CD14-positive monocyte (primary cell): ENCODE data around the gene PCDH19. TPM values are rescaled to one million over a fixed set of nuclear protein-coding genes. Genes with fewer than 3 reads are reported as not detected.

Experiments
- DNase-seq, 3 donors: peaks; one replicate each; pipeline ENCODE4 v3.0.0-alpha.2; 2011 to 2022
- H2AFZ ChIP-seq: 2 replicates; pipeline ENCODE4 v1.6.0; 2012; ENCODE audit warnings: mild to moderate bottlenecking, low read depth, low read length, inconsistent platforms; ENCODE audit not compliant: insufficient read depth, poor library complexity, severe bottlenecking
- H3K27ac ChIP-seq, 2 donors: 1 replicate in 1 of 2; 2 replicates in 1 of 2; pipeline ENCODE4 v1.5.1; 2012 to 2013; ENCODE audit warnings: low read length in 2 of 2, control low read depth in 1 of 2, inconsistent platforms in 1 of 2, low read depth in 1 of 2, mild to moderate bottlenecking in 1 of 2
- H3K27me3 ChIP-seq, 2 donors: one replicate each; pipeline versions ENCODE4 v1.6.0 to v1.6.1; 2011 to 2013; ENCODE audit warnings: low read length in 2 of 2; ENCODE audit not compliant: control insufficient read depth in 2 of 2, insufficient read depth in 2 of 2
- H3K36me3 ChIP-seq, 2 donors: replicated peaks in 1 of 2; 1 replicate in 1 of 2; 2 replicates in 1 of 2; pipeline versions ENCODE4 v1.5.1 to v1.6.1; 2012 to 2013; ENCODE audit warnings: low read length in 2 of 2, control low read depth in 1 of 2, inconsistent platforms in 1 of 2, mild to moderate bottlenecking in 1 of 2; ENCODE audit not compliant: insufficient read depth in 2 of 2, control insufficient read depth in 1 of 2
- H3K4me1 ChIP-seq, 2 donors: 1 replicate in 1 of 2; 2 replicates in 1 of 2; pipeline versions ENCODE4 v1.5.1 to v1.6.1; 2012 to 2013; ENCODE audit warnings: low read length in 2 of 2, control low read depth in 1 of 2, inconsistent platforms in 1 of 2, mild to moderate bottlenecking in 1 of 2, moderate library complexity in 1 of 2; ENCODE audit not compliant: insufficient read depth in 2 of 2, control insufficient read depth in 1 of 2
- H3K4me2 ChIP-seq: replicated peaks from 2 replicates; pipeline ENCODE3; 2012; ENCODE audit warnings: low read length, moderate library complexity, mild to moderate bottlenecking; ENCODE audit not compliant: poor library complexity, severe bottlenecking; ENCODE audit errors: extremely low read depth
- H3K4me3 ChIP-seq, 3 experiments: fragments of 200-600 bp in 1 of 3; sonication (generic) in 1 of 3; replicated peaks in 1 of 3; 1 replicate in 2 of 3; 2 replicates in 1 of 3; pipeline ENCODE4 v1.5.1; 2011 to 2013; ENCODE audit warnings: low read length in 3 of 3, mild to moderate bottlenecking in 3 of 3, control low read depth in 2 of 3, low read depth in 2 of 3, inconsistent platforms in 1 of 3, moderate library complexity in 1 of 3
- H3K79me2 ChIP-seq: 2 replicates; pipeline ENCODE4 v1.6.0; 2012; ENCODE audit warnings: mild to moderate bottlenecking, control low read depth, inconsistent platforms, low read length, moderate library complexity; ENCODE audit not compliant: insufficient read depth
- H3K9ac ChIP-seq: 2 replicates; pipeline ENCODE4 v1.6.0; 2017; ENCODE audit warnings: low read length, mild to moderate bottlenecking; ENCODE audit not compliant: insufficient read depth, poor library complexity, severe bottlenecking
- H3K9me3 ChIP-seq, 2 donors: replicated peaks in 1 of 2; 1 replicate in 1 of 2; 2 replicates in 1 of 2; pipeline versions ENCODE4 v1.5.1 to v1.6.1; 2012 to 2013; ENCODE audit warnings: low read length in 2 of 2, control low read depth in 1 of 2; ENCODE audit not compliant: control insufficient read depth in 1 of 2, insufficient read depth in 1 of 2
- H4K20me1 ChIP-seq: 2 replicates; pipeline ENCODE4 v1.6.0; 2012; ENCODE audit warnings: mild to moderate bottlenecking, low read length, control low read depth, moderate library complexity; ENCODE audit not compliant: insufficient read depth
- H3K27ac Mint-ChIP-seq, 7 donors: one replicate each; pipeline ENCODE4 v1.8.0; 2020; ENCODE audit warnings: mild to moderate bottlenecking in 7 of 7, mixed read lengths in 7 of 7, moderate library complexity in 6 of 7, inconsistent platforms in 2 of 7
- H3K27me3 Mint-ChIP-seq, 3 donors: one replicate each; pipeline ENCODE4 v1.8.0; 2021 to 2022; ENCODE audit warnings: low read depth in 3 of 3, mild to moderate bottlenecking in 3 of 3, mixed read lengths in 3 of 3, moderate library complexity in 3 of 3, inconsistent platforms in 1 of 3
- H3K36me3 Mint-ChIP-seq, 2 donors: one replicate each; pipeline ENCODE4 v1.8.0; 2020; ENCODE audit warnings: mixed read lengths in 2 of 2, inconsistent platforms in 1 of 2, mild to moderate bottlenecking in 1 of 2
- H3K4me1 Mint-ChIP-seq: one replicate; pipeline ENCODE4 v1.8.0; 2020; ENCODE audit warnings: mild to moderate bottlenecking, mixed read lengths
- H3K4me3 Mint-ChIP-seq, 2 donors: one replicate each; pipeline ENCODE4 v1.8.0; 2020; ENCODE audit warnings: mild to moderate bottlenecking in 2 of 2, mixed read lengths in 2 of 2, moderate library complexity in 1 of 2
- H3K9me3 Mint-ChIP-seq, 7 donors: one replicate each; pipeline ENCODE4 v1.8.0; 2020 to 2022; ENCODE audit warnings: mixed read lengths in 7 of 7, mild to moderate bottlenecking in 6 of 7, moderate library complexity in 6 of 7, inconsistent platforms in 2 of 7
- CTCF ChIP-seq: fragments of 200-600 bp; IDR thresholded peaks from one replicate; pipeline ENCODE4 v1.8.0; 2022; ENCODE audit warnings: antibody characterized with exemption, mild to moderate bottlenecking
- WGBS: methylation state at CpG from one replicate; pipeline ENCODE4 v1.1.5; 2013; ENCODE audit warnings: missing lambda C conversion rate; ENCODE audit not compliant: insufficient coverage; 5-methylcytosine and 5-hydroxymethylcytosine counted together
- intact Hi-C, 2 donors: fragments of 100-400 bp; cut with micrococcal nuclease; formaldehyde crosslinking; loops; one replicate each; pipeline versions ENCODE4 v1.15.0 to v1.15.1; 2023
- polyA plus RNA-seq, 3 donors: library from polyadenylated mRNA; depleted of rRNA in 1 of 3; unstranded in 2 of 3; stranded (reverse) in 1 of 3; fragments of 300-500 nt in 2 of 3; fragments of >200 nt in 1 of 3; fragmentation: Illumina TruSeq in 2 of 3; gene quantifications; 1 replicate in 2 of 3; 2 replicates in 1 of 3; pipeline ENCODE4 v1.2.3, GENCODE V29; 2012 to 2021

Gene PCDH19
- polyA plus RNA-seq, 3 donors: not detected

DNA sequence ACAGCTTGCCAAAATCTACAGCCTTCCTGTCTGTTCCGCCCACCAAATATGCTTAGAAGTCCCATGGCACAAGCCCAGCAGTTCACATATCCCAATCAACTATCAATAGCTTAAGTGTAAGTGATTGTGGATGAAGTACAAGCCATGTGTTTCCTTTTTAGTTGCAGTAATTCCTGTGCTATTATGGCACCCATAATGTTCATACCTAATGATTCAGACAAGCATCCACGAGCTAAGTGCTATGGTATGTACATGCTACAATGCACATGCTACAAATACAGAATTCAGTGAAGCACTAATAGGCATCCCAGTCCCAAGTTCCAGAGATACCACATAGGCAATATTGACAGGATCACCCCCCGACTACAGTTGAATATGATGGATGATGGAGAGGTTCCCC is 94.5 kb downstream of the PCDH19 start:
- no peak overlapping the region for H3K9ac ChIP-seq
- no peaks in the 10 kb centered on the region for H3K4me1 ChIP-seq
- no peak for DNase-seq
- no CpG with 5 or more reads among the region's 3 CpGs for WGBS
- H3K27me3 Mint-ChIP-seq: peaks cover 0 to 5% (median 3%) of the 10 kb centered on the region in 3 donors
- no peaks in the 10 kb centered on the region for H3K36me3 Mint-ChIP-seq
- no peak for TF ChIP-seq CTCF
- H3K9me3 Mint-ChIP-seq: peaks cover 0 to 1% (median 0%) of the 10 kb centered on the region in 7 donors
- H3K79me2 ChIP-seq: no peaks in the 10 kb centered on the region
- no peak overlapping the region for H3K4me3 ChIP-seq
- no peaks in the 10 kb centered on the region for H3K9me3 ChIP-seq
- no peaks in the 10 kb centered on the region for H3K27me3 ChIP-seq
- H3K4me3 Mint-ChIP-seq: no peak overlapping the region
- H3K27ac Mint-ChIP-seq: no peak overlapping the region
- no peaks in the 10 kb centered on the region for H3K4me1 Mint-ChIP-seq
- no peaks in the 10 kb centered on the region for H4K20me1 ChIP-seq
- no peak overlapping the region for H2AFZ ChIP-seq
- no peaks in the 10 kb centered on the region for H3K36me3 ChIP-seq
- intact Hi-C loops: no loop called here
- H3K27ac ChIP-seq: no peak overlapping the region
- H3K4me2 ChIP-seq: no peak overlapping the region

GRCh38 chrX:100299559-100299958 is 110.5 kb downstream of the PCDH19 start:
- no CpG with 5 or more reads among the region's 2 CpGs for WGBS

More at GRCh38 chrX:100299559-100299958, 110.5 kb downstream of the PCDH19 start:
- intact Hi-C loops: no loop called here
- no peak for DNase-seq
- Mint-ChIP-seq H3K27ac (no peak overlapping the region), H3K9me3 (peaks cover 0 to 5% (median 2%) of the 10 kb centered on the region in 7 donors), H3K36me3 (no peaks in the 10 kb centered on the region), H3K4me3 (no peak overlapping the region), H3K27me3 (peaks cover 0 to 2% (median 0%) of the 10 kb centered on the region in 3 donors), H3K4me1 (no peaks in the 10 kb centered on the region)
- no peak overlapping the region for H3K4me3 ChIP-seq
- no peak overlapping the region for H2AFZ ChIP-seq
- no peak overlapping the region for H3K4me2 ChIP-seq
- H4K20me1 ChIP-seq: no peaks in the 10 kb centered on the region
- H3K79me2 ChIP-seq: no peaks in the 10 kb centered on the region
- no peak overlapping the region for H3K27ac ChIP-seq
- H3K4me1 ChIP-seq: no peaks in the 10 kb centered on the region
- no peaks in the 10 kb centered on the region for H3K36me3 ChIP-seq
- H3K9me3 ChIP-seq: no peaks in the 10 kb centered on the region
- H3K27me3 ChIP-seq: no peaks in the 10 kb centered on the region
- no peak for TF ChIP-seq CTCF
- no peak overlapping the region for H3K9ac ChIP-seq
